HG03039 (cell line): Measurements from ENCODE around the gene DPAGT1.
"Not testable (repeated sequence)": the region's sequence is repeated elsewhere in the genome, so short reads cannot be mapped to it uniquely, and the experiment has no call there.

Experiments
- ATAC-seq: cut with Tn5 transposase; IDR thresholded peaks from one replicate; pipeline ENCODE4 v1.9.1; 2021; ENCODE audit warnings: mild to moderate bottlenecking, moderate library complexity; ENCODE audit not compliant: unreplicated experiment

DPAGT1 gene

DNA sequence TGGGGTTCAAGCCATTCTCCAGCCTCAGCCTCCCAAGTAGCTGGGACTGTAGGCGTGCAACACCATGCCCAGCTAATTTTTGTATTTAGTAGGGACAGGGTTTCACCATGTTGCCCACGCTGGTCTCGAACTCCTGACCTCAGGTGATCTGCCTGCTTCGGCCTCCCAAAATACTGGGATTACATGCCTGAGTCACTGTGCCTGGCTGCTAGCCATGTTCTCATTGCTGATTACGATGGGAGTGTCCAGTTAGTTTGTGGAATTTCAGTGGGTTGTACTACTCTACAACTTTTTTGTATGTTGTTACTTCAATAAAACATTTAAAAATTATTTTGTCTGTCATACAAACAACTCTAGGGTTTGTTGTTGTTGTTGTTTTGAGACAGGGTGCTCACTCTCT lies 38.9 kb downstream of the DPAGT1 start:
- ATAC-seq, result no peak

- ATAC-seq, result no peak
These were observed 40.4 kb downstream of the DPAGT1 start for GRCh38 chr11:119061256-119061655.

DNA sequence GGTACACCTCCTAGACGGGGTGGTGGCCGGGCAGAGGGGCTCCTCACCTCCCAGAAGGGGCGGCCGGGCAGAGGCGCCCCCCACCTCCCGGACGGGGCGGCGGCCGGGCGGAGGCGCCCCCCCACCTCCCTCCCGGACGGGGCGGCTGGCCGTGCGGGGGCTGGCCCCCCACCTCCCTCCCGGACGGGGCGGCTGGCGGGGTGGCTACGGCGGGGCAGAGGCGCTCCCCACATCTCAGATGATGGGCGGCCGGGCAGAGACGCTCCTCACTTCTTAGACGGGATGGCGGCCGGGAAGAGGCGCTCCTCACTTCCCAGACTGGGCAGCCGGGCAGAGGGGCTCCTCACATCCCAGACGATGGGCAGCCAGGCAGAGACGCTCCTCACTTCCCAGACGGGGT lies 42.5 kb downstream of the DPAGT1 start:
- not testable (repeated sequence) for ATAC-seq

DNA sequence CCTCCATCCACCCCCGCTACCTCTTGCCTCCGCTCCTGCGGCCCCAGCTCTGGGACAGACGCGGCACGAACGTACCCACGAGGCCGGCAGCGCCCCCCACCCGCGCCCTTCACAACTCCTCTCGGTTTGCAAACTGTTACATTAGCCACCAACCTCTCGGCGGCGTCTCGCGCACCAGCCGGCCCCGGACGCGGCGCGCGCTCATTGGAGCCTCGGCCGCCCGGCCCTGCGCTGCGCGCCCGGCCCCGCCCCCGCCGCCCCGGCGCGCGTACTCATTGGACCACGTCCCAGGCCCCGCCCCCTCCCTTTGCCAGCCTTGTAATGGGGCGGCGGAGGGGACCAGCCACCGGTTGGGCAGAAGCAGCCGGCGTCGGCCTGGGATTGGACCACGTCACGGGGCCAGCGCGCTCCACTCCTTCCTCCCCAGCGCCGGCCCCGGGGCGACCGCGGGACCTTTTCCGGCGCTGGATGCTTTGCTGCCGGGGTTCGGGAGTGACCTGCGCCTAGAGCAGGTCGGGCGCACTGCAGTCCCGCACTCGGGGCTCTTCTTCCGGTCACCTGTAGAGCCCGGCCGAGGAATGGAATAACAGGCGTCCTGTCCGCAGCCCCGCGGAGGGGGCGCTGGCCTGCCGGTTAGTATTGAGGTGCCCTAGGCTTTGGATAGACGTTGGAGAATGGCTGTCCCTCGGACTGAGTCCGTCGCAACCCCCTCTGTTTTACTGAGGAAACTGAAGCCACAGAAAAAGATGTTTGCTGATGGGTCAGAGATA lies 44.5 kb downstream of the DPAGT1 start, which contains the start of gene HYOU1:
Gene HYOU1 (minus strand): TSS at position 206 of the 770 bp plus-strand sequence. CDS start 1,045 bp downstream, outside the sequence.
- ATAC-seq, result peak; percentile 81

- peak; percentile 6 for ATAC-seq
These were observed 45.1 kb downstream of the DPAGT1 start for GRCh38 chr11:119056421-119056999.

DNA sequence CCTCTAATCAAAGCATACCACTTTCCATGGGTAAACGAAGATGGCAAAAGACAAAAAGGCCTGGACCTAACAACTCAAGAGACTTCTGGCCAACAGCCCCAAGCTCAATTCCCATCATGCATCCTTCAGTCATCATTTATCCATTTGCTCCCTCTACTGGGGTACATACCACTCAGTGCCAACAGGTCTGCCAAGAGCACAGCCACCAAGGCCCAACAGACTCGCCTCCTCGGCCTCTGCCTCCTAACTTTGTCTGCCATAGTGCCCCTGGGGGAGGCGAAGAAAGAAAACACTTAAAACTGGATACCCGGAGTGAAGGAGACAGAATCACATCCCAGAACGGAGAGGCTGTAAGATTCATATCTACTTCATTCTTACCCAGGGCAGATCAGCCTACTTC lies 45.8 kb downstream of the DPAGT1 start:
- ATAC-seq, result no peak

DNA sequence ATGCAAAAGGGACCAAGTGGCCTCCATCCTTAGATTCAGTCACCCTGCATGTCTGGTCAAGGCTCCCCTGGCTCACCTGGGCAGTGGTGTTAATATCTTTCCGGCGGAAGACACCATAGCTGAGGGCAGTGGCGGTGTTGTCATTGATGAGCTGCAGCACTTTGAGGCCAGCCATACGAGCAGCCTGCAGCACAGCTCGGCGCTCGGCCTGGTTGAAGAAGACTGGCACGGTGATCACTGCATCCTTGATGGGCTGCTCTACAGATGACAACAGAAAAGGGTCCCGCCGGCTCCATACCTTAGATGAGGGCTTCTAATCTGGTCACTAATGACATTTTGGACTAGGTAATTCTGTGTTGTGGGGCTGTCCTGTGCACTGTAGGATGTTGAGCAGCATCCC lies 47.2 kb downstream of the DPAGT1 start:
- ATAC-seq, result no peak

DNA sequence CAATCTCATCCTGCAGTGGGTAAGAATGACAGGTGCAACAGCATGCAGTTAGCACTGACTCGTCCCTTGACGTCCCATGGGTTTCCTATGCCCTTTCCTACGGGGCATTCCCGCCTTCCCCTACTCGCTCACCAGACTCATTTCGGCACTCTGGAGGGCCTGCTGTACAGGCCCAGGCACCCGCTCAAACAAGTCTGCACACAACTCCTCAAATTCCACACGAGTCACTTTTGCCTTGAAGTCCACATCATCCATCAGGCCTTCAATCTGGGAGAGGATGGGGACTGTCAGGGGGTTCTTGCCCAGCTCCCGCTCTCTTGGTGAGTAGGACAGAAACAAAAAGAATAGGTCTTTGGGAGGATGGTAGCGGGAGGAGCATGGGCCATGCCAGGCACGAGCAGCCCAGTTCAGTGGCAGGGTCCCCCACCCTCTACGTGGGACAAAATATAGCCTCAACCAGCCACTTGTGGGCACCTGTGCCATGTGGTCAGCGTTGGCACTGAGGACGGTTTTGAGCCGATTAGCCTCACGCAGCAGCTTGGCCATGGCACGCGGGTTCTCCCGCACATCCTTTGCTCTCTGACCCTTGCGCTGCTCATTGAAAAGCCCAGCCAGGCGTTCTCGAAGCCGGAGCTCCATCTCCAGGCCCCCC lies 49.4 kb downstream of the DPAGT1 start:
- no peak for ATAC-seq

- ATAC-seq, result peak; percentile 53
These were observed 50.1 kb downstream of the DPAGT1 start for GRCh38 chr11:119051440-119052162.

GRCh38 chr11:119049081-119049480 lies 52.6 kb downstream of the DPAGT1 start:
- no peak for ATAC-seq

- no peak for ATAC-seq
These were observed 53.0 kb downstream of the DPAGT1 start for GRCh38 chr11:119048644-119049043.

GRCh38 chr11:119047205-119047604 lies 54.4 kb downstream of the DPAGT1 start:
- no peak for ATAC-seq
